Liver (tissue), 9 donors: ENCODE measurements around the gene RARG. TPM values are rescaled to one million over a fixed set of nuclear protein-coding genes. Genes with fewer than 3 reads are reported as not detected.
"Not testable (repeated sequence)": the region's sequence is repeated elsewhere in the genome, so short reads cannot be mapped to it uniquely, and the experiment has no call there.

ENCODE experiments used
- DNase-seq: peaks from one replicate; pipeline ENCODE4 v3.0.0-alpha.2; 2017; ENCODE audit warnings: low spot score
- H3K27ac ChIP-seq, 2 donors: one replicate each; pipeline ENCODE4 v1.7.0; 2013; ENCODE audit warnings: inconsistent platforms in 2 of 2, low read length in 2 of 2, control low read depth in 1 of 2, low read depth in 1 of 2, mild to moderate bottlenecking in 1 of 2
- H3K27me3 ChIP-seq, 4 donors: one replicate each; pipeline versions ENCODE4 v1.6.1 to v1.7.0; 2013; ENCODE audit warnings: low read length in 3 of 4, inconsistent platforms in 1 of 4, mild to moderate bottlenecking in 1 of 4, moderate library complexity in 1 of 4; ENCODE audit not compliant: control insufficient read depth in 4 of 4, insufficient read depth in 4 of 4
- H3K36me3 ChIP-seq, 4 donors: one replicate each; pipeline versions ENCODE4 v1.6.1 to v1.7.0; 2013; ENCODE audit warnings: low read length in 3 of 4, mild to moderate bottlenecking in 3 of 4, low read depth in 1 of 4, moderate library complexity in 1 of 4; ENCODE audit not compliant: control insufficient read depth in 4 of 4, insufficient read depth in 3 of 4
- H3K4me1 ChIP-seq, 4 donors: one replicate each; pipeline versions ENCODE4 v1.6.1 to v1.7.0; 2013; ENCODE audit warnings: low read length in 3 of 4, mild to moderate bottlenecking in 3 of 4, moderate library complexity in 1 of 4; ENCODE audit not compliant: control insufficient read depth in 4 of 4, insufficient read depth in 4 of 4
- H3K4me3 ChIP-seq, 3 donors: one replicate each; pipeline versions ENCODE4 v1.6.1 to v1.7.0; 2013; ENCODE audit warnings: low read length in 3 of 3, control low read depth in 1 of 3, low read depth in 1 of 3, mild to moderate bottlenecking in 1 of 3
- H3K9ac ChIP-seq, 2 donors: one replicate each; pipeline ENCODE4 v1.7.0; 2013; ENCODE audit warnings: low read length in 2 of 2, mild to moderate bottlenecking in 2 of 2, moderate library complexity in 2 of 2, control low read depth in 1 of 2, low read depth in 1 of 2
- H3K9me3 ChIP-seq, 4 donors: one replicate each; pipeline versions ENCODE4 v1.6.1 to v1.7.0; 2013; ENCODE audit warnings: low read length in 3 of 4; ENCODE audit not compliant: control insufficient read depth in 4 of 4
- HNF4A ChIP-seq, 2 donors: conservative IDR thresholded peaks; 2 replicates each; pipeline ENCODE4 v1.6.1; 2016; ENCODE audit warnings: antibody characterized with exemption in 2 of 2, mild to moderate bottlenecking in 2 of 2
- JUND ChIP-seq, 2 donors: IDR thresholded peaks; 2 replicates each; pipeline ENCODE4 v1.6.1; 2016; ENCODE audit warnings: antibody characterized with exemption in 2 of 2
- NR2F2 ChIP-seq: IDR thresholded peaks from 2 replicates; pipeline ENCODE4 v1.6.1; 2016; ENCODE audit warnings: antibody characterized with exemption
- REST ChIP-seq: IDR thresholded peaks from 2 replicates; pipeline ENCODE4 v1.6.1; 2016; ENCODE audit warnings: antibody characterized with exemption, mild to moderate bottlenecking
- RXRA ChIP-seq, 2 donors: IDR thresholded peaks; 2 replicates each; pipeline ENCODE4 v1.6.1; 2017 to 2018; ENCODE audit warnings: antibody characterized with exemption in 2 of 2, mild to moderate bottlenecking in 1 of 2
- SP1 ChIP-seq: IDR thresholded peaks from 2 replicates; pipeline ENCODE4 v1.6.1; 2018; ENCODE audit warnings: antibody characterized with exemption, mild to moderate bottlenecking
- TAF1 ChIP-seq: conservative IDR thresholded peaks from 2 replicates; pipeline ENCODE4 v1.6.1; 2016; ENCODE audit warnings: antibody characterized with exemption, mild to moderate bottlenecking
- ZBTB33 ChIP-seq: IDR thresholded peaks from 2 replicates; pipeline ENCODE4 v1.6.1; 2016; ENCODE audit warnings: antibody characterized with exemption
- WGBS: extraction: QIAGEN DNeasy Blood & Tissue Kit; methylation state at CpG from one replicate; pipeline ENCODE4 v1.1.7; 2013; 5-methylcytosine and 5-hydroxymethylcytosine counted together
- polyA plus RNA-seq, 2 donors: library from polyadenylated mRNA; stranded (reverse) in 1 of 2; unstranded in 1 of 2; fragments of 200-250 nt in 1 of 2; fragments of >200 nt in 1 of 2; fragmentation: Nextera tagmentation in 1 of 2; extraction: Ambion mirVana in 1 of 2; gene quantifications; one replicate each; pipeline versions ENCODE4 v1.2.1 to v1.2.3, GENCODE V29; 2013 to 2015
- total RNA-seq, 2 donors: library from RNA; depleted of rRNA; stranded (reverse); fragments of >200 nt; gene quantifications; one replicate each; pipeline ENCODE4 v1.2.3, GENCODE V29; 2014
- TF ChIP-seq, protein P1 (sequence below): IDR thresholded peaks from 2 replicates; pipeline ENCODE4 v1.6.1; 2016; ENCODE audit warnings: antibody characterized with exemption
- donor health status: healthy.
- donor health status: healthy.
- donor health status: healthy.
- donor health status: healthy.
- donor health status: healthy.

Gene RARG
- total and polyA plus RNA-seq, 4 donors: 1.7 to 3.1 (median 2.7) TPM

DNA sequence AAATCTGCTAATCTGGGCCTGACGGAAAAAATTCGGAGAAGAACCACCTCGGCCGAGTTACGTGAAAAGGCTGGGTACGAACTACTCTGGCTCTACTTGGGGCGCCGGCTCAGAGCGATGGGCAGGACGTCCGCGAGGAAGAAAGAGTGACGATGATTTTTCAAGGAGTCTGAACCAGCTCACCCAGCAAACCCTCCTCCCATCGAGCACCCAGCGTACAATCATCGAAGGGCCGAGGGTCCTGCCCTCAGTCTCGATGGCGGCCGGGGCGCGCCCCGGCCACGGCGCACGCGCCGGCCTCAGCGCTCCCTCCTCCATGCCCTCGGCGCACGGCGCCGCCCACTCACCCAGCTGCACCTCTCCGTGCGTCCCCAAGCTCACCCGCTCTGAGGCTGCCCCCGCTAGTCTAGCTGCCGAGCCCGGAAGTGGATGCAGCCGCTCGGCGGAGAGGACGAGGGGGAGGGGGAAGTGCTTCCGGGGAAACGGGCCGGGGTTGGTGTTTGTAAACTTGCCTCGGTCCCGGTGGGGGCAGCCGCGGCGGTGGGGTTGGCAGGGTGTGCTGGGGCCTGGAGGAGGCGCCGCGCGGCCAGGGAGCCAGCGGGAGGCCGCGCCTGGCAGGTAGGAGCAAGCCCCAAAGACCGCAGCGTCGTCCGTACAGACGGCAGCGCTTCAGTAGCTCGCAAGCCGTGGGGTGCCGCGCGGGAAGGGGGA is 51.6 kb downstream of the RARG start, which contains the start of the genes CSAD and ZNF740 (continued):
- no peak for TF ChIP-seq NR2F2
- peak; percentile 32 for TF ChIP-seq TAF1
- peak; percentile 71 for TF ChIP-seq SP1
- TF ChIP-seq JUND (IDR thresholded peaks at IDR 0.05): no peak
- peak; percentile 9 to 35 for TF ChIP-seq HNF4A (conservative IDR thresholded peaks at IDR 0.05)
- no peak for TF ChIP-seq ZBTB33
- TF ChIP-seq RXRA (IDR thresholded peaks at IDR 0.05): peak; percentile 55 to 61

DNA sequence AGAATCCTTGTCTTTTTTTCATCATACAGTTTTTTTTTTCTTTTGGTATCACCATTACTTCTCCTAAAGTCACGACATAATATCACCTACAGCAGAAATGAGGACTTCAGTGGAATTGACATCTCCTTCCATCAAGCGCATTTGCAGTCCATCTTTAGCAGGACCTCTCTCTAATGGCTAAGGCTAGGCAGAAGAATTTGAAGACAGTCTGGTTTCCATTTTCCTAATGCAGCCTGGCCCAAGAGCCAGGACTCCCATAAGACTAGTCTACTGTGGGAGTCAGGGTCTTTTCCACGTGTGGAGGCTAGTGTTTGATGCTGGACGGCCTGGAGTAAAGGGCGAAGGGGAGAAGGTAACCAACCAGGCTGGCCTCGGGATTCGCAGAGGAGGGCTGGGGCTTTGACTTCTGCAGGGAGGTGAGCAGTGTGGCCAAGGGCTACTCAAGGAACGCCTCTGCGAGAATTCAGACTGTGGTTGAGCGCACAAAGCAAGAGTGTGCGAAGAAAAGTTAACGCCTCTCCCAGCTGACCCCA is 52.3 kb downstream of the RARG start:
- Histone ChIP-seq H3K36me3 (peaks cover 0 to 9% (median 3%) of the 10 kb centered on the region in 4 donors), H3K4me1 (peaks cover 10 to 60% (median 44%) of the 10 kb centered on the region in 4 donors)
- TF ChIP-seq, protein P1, sequence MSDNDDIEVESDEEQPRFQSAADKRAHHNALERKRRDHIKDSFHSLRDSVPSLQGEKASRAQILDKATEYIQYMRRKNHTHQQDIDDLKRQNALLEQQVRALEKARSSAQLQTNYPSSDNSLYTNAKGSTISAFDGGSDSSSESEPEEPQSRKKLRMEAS: peak; percentile 7
- TF ChIP-seq SP1 (no peak), HNF4A (conservative IDR thresholded peaks at IDR 0.05) (no peak), TAF1 (no peak), REST (no peak)

GRCh38 chr12:53178803-53179202 is 53.2 kb downstream of the RARG start:
- not testable (repeated sequence) for H3K36me3 ChIP-seq, H3K27ac ChIP-seq, DNase-seq, H3K4me3 ChIP-seq, H3K9me3 ChIP-seq, H3K27me3 ChIP-seq, H3K9ac ChIP-seq
- H3K4me1 ChIP-seq: peaks cover 13 to 57% (median 47%) of the 10 kb centered on the region in 4 donors
- WGBS: 96% methylated on average over 14 of the region's 14 CpGs

More for the DNA sequence above, 52.3 kb downstream of the RARG start:
- H3K27ac ChIP-seq: peak overlapping the region; percentile 89 to 98
- 19% methylated on average over 12 of the region's 12 CpGs for WGBS
- H3K9me3 ChIP-seq: no peaks in the 10 kb centered on the region
- H3K4me3 ChIP-seq: peak overlapping the region; percentile 80 to 89 (median 85)
- no peaks in the 10 kb centered on the region for H3K27me3 ChIP-seq
- peak; percentile 58 for DNase-seq
- peak overlapping the region; percentile 61 to 77 for H3K9ac ChIP-seq
